ENCODE data around the gene STX5. TPM values are rescaled to one million over a fixed set of nuclear protein-coding genes. Genes with fewer than 3 reads are reported as not detected.
A peak's percentile ranks its signal among the peaks of the same experiment; 100 is the strongest.

Gene STX5
- 55.2 to 57.9 TPM (median 55.8 TPM) in 3 replicates for total RNA-seq

- H3K4me3 Mint-ChIP-seq = peak within 1 kb of the TSS; percentile 95
- H3K27ac Mint-ChIP-seq = peak within 1 kb of the TSS; percentile 100
- no peak for TF ChIP-seq CTCF (IDR thresholded peaks at IDR 0.05; ENCODE audit: unreplicated experiment)
- DNase-seq (ENCODE audit: low spot score in 2 of 2, unreplicated experiment in 2 of 2) = peak; percentile 98 to 99
- H3K36me3 Mint-ChIP-seq = peaks cover 16% of the 10 kb centered on the region
- no peaks in the 10 kb centered on the region for H3K27me3 Mint-ChIP-seq (ENCODE audit: low read depth)
- peaks cover 23% of the 10 kb centered on the region for H3K4me1 Mint-ChIP-seq
- no peaks in the 10 kb centered on the region for H3K9me3 Mint-ChIP-seq
Observed at GRCh38 chr11:62831520-62832335, at the start of gene STX5. Gene STX5, minus strand, starts transcription at chr11:62832051. Its CDS starts 808 bp downstream, at chr11:62831243.

- TF ChIP-seq CTCF (IDR thresholded peaks at IDR 0.05; ENCODE audit: unreplicated experiment) = peak; percentile 58
- peak within 1 kb of the TSS; percentile 100 for H3K27ac Mint-ChIP-seq
- no peaks in the 10 kb centered on the region for H3K9me3 Mint-ChIP-seq
- peak; percentile 71 to 83 for DNase-seq (ENCODE audit: low spot score in 2 of 2, unreplicated experiment in 2 of 2)
- H3K36me3 Mint-ChIP-seq = peaks cover 27% of the 10 kb centered on the region
- H3K4me1 Mint-ChIP-seq = peaks cover 51% of the 10 kb centered on the region
- H3K4me3 Mint-ChIP-seq = peak within 1 kb of the TSS; percentile 99
- H3K27me3 Mint-ChIP-seq (ENCODE audit: low read depth) = no peaks in the 10 kb centered on the region
Observed at GRCh38 chr11:62880803-62881578, 49.1 kb upstream of the STX5 start, which contains the start of gene SLC3A2. Gene SLC3A2, plus strand, starts transcription at chr11:62880896. Its CDS starts 128 bp downstream, at chr11:62881024.

- peaks cover 45% of the 10 kb centered on the region for H3K4me1 Mint-ChIP-seq
- no peaks in the 10 kb centered on the region for H3K9me3 Mint-ChIP-seq
- no peak for TF ChIP-seq CTCF (IDR thresholded peaks at IDR 0.05; ENCODE audit: unreplicated experiment)
- H3K27me3 Mint-ChIP-seq (ENCODE audit: low read depth) = no peaks in the 10 kb centered on the region
- peak overlapping the region; percentile 100 for H3K27ac Mint-ChIP-seq
- DNase-seq (ENCODE audit: low spot score in 2 of 2, unreplicated experiment in 2 of 2) = no peak
- H3K36me3 Mint-ChIP-seq = peaks cover 22% of the 10 kb centered on the region
- H3K4me3 Mint-ChIP-seq = peak overlapping the region; percentile 99
Observed at GRCh38 chr11:62880231-62880802, 48.5 kb upstream of the STX5 start.

GRCh38 chr11:62879235-62879978, 47.6 kb upstream of the STX5 start:
- H3K27me3 Mint-ChIP-seq (ENCODE audit: low read depth) = no peaks in the 10 kb centered on the region
- H3K4me3 Mint-ChIP-seq = peak overlapping the region; percentile 99
- TF ChIP-seq CTCF (IDR thresholded peaks at IDR 0.05; ENCODE audit: unreplicated experiment) = no peak
- no peaks in the 10 kb centered on the region for H3K9me3 Mint-ChIP-seq
- H3K4me1 Mint-ChIP-seq = peaks cover 40% of the 10 kb centered on the region
- peaks cover 18% of the 10 kb centered on the region for H3K36me3 Mint-ChIP-seq
- peak overlapping the region; percentile 100 for H3K27ac Mint-ChIP-seq
- no peak for DNase-seq (ENCODE audit: low spot score in 2 of 2, unreplicated experiment in 2 of 2)

GRCh38 chr11:62876712-62877111, 44.9 kb upstream of the STX5 start:
- Mint-ChIP-seq H3K9me3 (no peaks in the 10 kb centered on the region), H3K4me3 (no peak overlapping the region), H3K27ac (no peak overlapping the region), H3K36me3 (peaks cover 7% of the 10 kb centered on the region), H3K4me1 (peaks cover 13% of the 10 kb centered on the region), H3K27me3 (ENCODE audit: low read depth) (no peaks in the 10 kb centered on the region)
- no peak for TF ChIP-seq CTCF (IDR thresholded peaks at IDR 0.05; ENCODE audit: unreplicated experiment)
- DNase-seq (ENCODE audit: low spot score in 2 of 2, unreplicated experiment in 2 of 2) = no peak

All from mesothelial cell of epicardium (in vitro differentiated cells).